A549 (cell line): ENCODE measurements around the gene ELOVL6.

Experiments
- SMC3 ChIP-seq: fragments of >200 bp; sonication (Bioruptor Twin); formaldehyde crosslinking; IDR thresholded peaks from 3 replicates; pipeline ENCODE4 v1.6.1; 2018; ENCODE audit warnings: inconsistent platforms
- TF ChIP-seq, protein P1 (sequence below): fragments of 150-350 bp; IDR thresholded peaks from 2 replicates; pipeline ENCODE4 v1.6.1; 2014; ENCODE audit warnings: low read depth, mild to moderate bottlenecking, low read length

- TF ChIP-seq SMC3: peak; percentile 85
- TF ChIP-seq, protein P1, sequence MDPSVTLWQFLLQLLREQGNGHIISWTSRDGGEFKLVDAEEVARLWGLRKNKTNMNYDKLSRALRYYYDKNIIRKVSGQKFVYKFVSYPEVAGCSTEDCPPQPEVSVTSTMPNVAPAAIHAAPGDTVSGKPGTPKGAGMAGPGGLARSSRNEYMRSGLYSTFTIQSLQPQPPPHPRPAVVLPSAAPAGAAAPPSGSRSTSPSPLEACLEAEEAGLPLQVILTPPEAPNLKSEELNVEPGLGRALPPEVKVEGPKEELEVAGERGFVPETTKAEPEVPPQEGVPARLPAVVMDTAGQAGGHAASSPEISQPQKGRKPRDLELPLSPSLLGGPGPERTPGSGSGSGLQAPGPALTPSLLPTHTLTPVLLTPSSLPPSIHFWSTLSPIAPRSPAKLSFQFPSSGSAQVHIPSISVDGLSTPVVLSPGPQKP: no peak
Measured at GRCh38 chr4:110049951-110050925, 148.2 kb downstream of the ELOVL6 start.
